Spleen (tissue), 11 donors: ENCODE measurements around the gene TMEM245. TPM values are rescaled to one million over a fixed set of nuclear protein-coding genes. Genes with fewer than 3 reads are reported as not detected.
A peak's percentile ranks its signal among the peaks of the same experiment; 100 is the strongest.

Experiments used
- DNase-seq: peaks from one replicate; pipeline ENCODE4 v3.0.0-alpha.2; 2020
- H3K27ac ChIP-seq, 8 donors: fragments of 200-600 bp; sonication (generic) in 7 of 8; 1 replicate in 4 of 8; 2 replicates in 4 of 8; pipeline versions ENCODE4 v1.5.0 to v1.8.0; 2016 to 2021; ENCODE audit warnings: inconsistent platforms in 4 of 8, mild to moderate bottlenecking in 4 of 8, moderate library complexity in 1 of 8
- H3K27me3 ChIP-seq, 7 donors: fragments of 200-600 bp; sonication (generic) in 6 of 7; replicated peaks in 1 of 7; 1 replicate in 4 of 7; 2 replicates in 3 of 7; pipeline versions ENCODE4 v1.5.0 to v1.8.0; 2016 to 2021; ENCODE audit warnings: inconsistent platforms in 3 of 7, mild to moderate bottlenecking in 1 of 7
- H3K36me3 ChIP-seq, 6 donors: fragments of 200-600 bp; sonication (generic) in 5 of 6; 1 replicate in 4 of 6; 2 replicates in 2 of 6; pipeline versions ENCODE4 v1.5.0 to v1.8.0; 2016 to 2021; ENCODE audit warnings: inconsistent platforms in 2 of 6
- H3K4me1 ChIP-seq, 6 donors: fragments of 200-600 bp; sonication (generic) in 5 of 6; 1 replicate in 3 of 6; 2 replicates in 3 of 6; pipeline versions ENCODE4 v1.5.0 to v1.8.0; 2016 to 2021; ENCODE audit warnings: inconsistent platforms in 3 of 6
- H3K4me3 ChIP-seq, 8 donors: fragments of 200-600 bp; sonication (generic) in 7 of 8; 1 replicate in 4 of 8; 2 replicates in 4 of 8; pipeline versions ENCODE4 v1.5.0 to v1.8.0; 2016 to 2021; ENCODE audit warnings: inconsistent platforms in 4 of 8, mild to moderate bottlenecking in 4 of 8, moderate library complexity in 2 of 8
- H3K9me3 ChIP-seq, 8 donors: fragments of 200-600 bp; sonication (generic) in 7 of 8; 1 replicate in 4 of 8; 2 replicates in 4 of 8; pipeline versions ENCODE4 v1.5.0 to v1.8.0; 2016 to 2021; ENCODE audit warnings: inconsistent platforms in 4 of 8
- CTCF ChIP-seq, 11 experiments: fragments of 200-600 bp in 7 of 11; fragments of 450-650 bp in 4 of 11; sonication (generic) in 4 of 11; IDR thresholded peaks in 8 of 11; conservative IDR thresholded peaks in 3 of 11; 1 replicate in 7 of 11; 2 replicates in 4 of 11; pipeline versions ENCODE4 v1.4.0 to v1.8.0; 2016 to 2021; ENCODE audit warnings: antibody characterized with exemption in 11 of 11, inconsistent platforms in 4 of 11, mild to moderate bottlenecking in 1 of 11
- POLR2A ChIP-seq, 3 donors: fragments of 450-650 bp; IDR thresholded peaks; one replicate each; pipeline ENCODE4 v1.5.1; 2017; ENCODE audit warnings: antibody characterized with exemption in 3 of 3, mild to moderate bottlenecking in 1 of 3
- POLR2AphosphoS5 ChIP-seq, 3 donors: sonication (generic); formaldehyde crosslinking; IDR thresholded peaks; one replicate each; pipeline ENCODE4 v1.5.1; 2017; ENCODE audit warnings: antibody characterized with exemption in 3 of 3
- WGBS, 5 donors: extraction: QIAGEN DNeasy Blood & Tissue Kit in 3 of 5; methylation state at CpG; one replicate each; pipeline versions ENCODE4 v1.1.5 to v1.1.7; 2013 to 2018; 5-methylcytosine and 5-hydroxymethylcytosine counted together
- intact Hi-C: fragments of 100-400 bp; cut with DNase I; formaldehyde crosslinking; loops from one replicate; pipeline ENCODE4 v1.15.0; 2023; ENCODE audit warnings: low total_unique reads
- polyA plus RNA-seq, 3 donors: library from polyadenylated mRNA; stranded (reverse); fragments of 200-250 nt; gene quantifications; one replicate each; pipeline ENCODE4 v1.2.1, GENCODE V29; 2013
- total RNA-seq, 7 donors: library from RNA; depleted of rRNA in 3 of 7; stranded (reverse); fragments of >200 nt in 3 of 7; fragmentation: NEBNext Ultra II Directional in 4 of 7; extraction: Animal tissue kit (Norgen Biotek cat#: 25700) in 4 of 7; gene quantifications; one replicate each; pipeline versions ENCODE4 v1.1.0 to v1.2.1, GENCODE V29; 2016 to 2021
- donor health status: healthy with polysubstance abuse.
- donor health status: DM: no; HTN: no; CAD: no; lungs with moderate emphysema.
- donor health status: DM: no; HTN: no; CAD: no.
- donor health status: Bipolar disorder and iron deficiency.
- donor health status: healthy.
- donor health status: DM: no; HTN: no; CAD: no.
- donor health status: DM: yes; HTN: yes; CAD: no.

The TMEM245 gene
- total and polyA plus RNA-seq, 10 donors = 3.2 to 71.6 (median 37.9) TPM

- H3K36me3 ChIP-seq = peaks cover 0 to 32% (median 5%) of the 10 kb centered on the region in 6 donors
- 71 to 86% (median 78%) methylated on average over 3 of the region's 3 CpGs for WGBS, 5 donors
- H3K9me3 ChIP-seq = no peaks in the 10 kb centered on the region
- DNase-seq = no peak
- TF ChIP-seq POLR2A (IDR thresholded peaks at IDR 0.05) (no peak), POLR2AphosphoS5 (IDR thresholded peaks at IDR 0.05) (no peak), CTCF (IDR thresholded peaks at IDR 0.05 in 8 of 11, conservative IDR thresholded peaks at IDR 0.05 in 3 of 11) (no peak)
- intact Hi-C loops = loop anchor here (10.0 kb wide), 1 partner anchor 85 kb away; the partner anchor contains the start of genes ABITRAM and ELP1
- H3K4me3 ChIP-seq = no peak overlapping the region
- peaks cover 0 to 42% (median 3%) of the 10 kb centered on the region in 6 donors for H3K4me1 ChIP-seq
- no peaks in the 10 kb centered on the region for H3K27me3 ChIP-seq
- H3K27ac ChIP-seq = peak overlapping the region in 1 of 8 donors; percentile 46
Measured at GRCh38 chr9:109019420-109019819, 100.3 kb downstream of the TMEM245 start.

GRCh38 chr9:109017493-109017892, 102.3 kb downstream of the TMEM245 start:
- TF ChIP-seq CTCF (IDR thresholded peaks at IDR 0.05 in 8 of 11, conservative IDR thresholded peaks at IDR 0.05 in 3 of 11) (no peak), POLR2AphosphoS5 (IDR thresholded peaks at IDR 0.05) (no peak), POLR2A (IDR thresholded peaks at IDR 0.05) (no peak)
- intact Hi-C loops = loop anchor here (10.0 kb wide), 1 partner anchor 83 kb away; the partner anchor contains the start of genes ABITRAM and ELP1
- H3K9me3 ChIP-seq = no peaks in the 10 kb centered on the region
- WGBS, 5 donors = 53 to 79% (median 74%) methylated on average over 6 of the region's 6 CpGs
- peaks cover 0 to 47% (median 9%) of the 10 kb centered on the region in 6 donors for H3K4me1 ChIP-seq
- H3K27me3 ChIP-seq = no peaks in the 10 kb centered on the region
- no peak overlapping the region for H3K4me3 ChIP-seq
- DNase-seq = no peak
- peaks cover 0 to 22% (median 5%) of the 10 kb centered on the region in 6 donors for H3K36me3 ChIP-seq
- H3K27ac ChIP-seq = no peak overlapping the region

GRCh38 chr9:109017061-109017460, 102.7 kb downstream of the TMEM245 start:
- H3K36me3 ChIP-seq = peaks cover 0 to 22% (median 5%) of the 10 kb centered on the region in 6 donors
- H3K9me3 ChIP-seq = no peaks in the 10 kb centered on the region
- no peak for TF ChIP-seq CTCF (IDR thresholded peaks at IDR 0.05 in 8 of 11, conservative IDR thresholded peaks at IDR 0.05 in 3 of 11)
- no peak for TF ChIP-seq POLR2A (IDR thresholded peaks at IDR 0.05)
- no peak for TF ChIP-seq POLR2AphosphoS5 (IDR thresholded peaks at IDR 0.05)
- DNase-seq = no peak
- intact Hi-C loops = loop anchor here (10.0 kb wide), 1 partner anchor 82 kb away; the partner anchor contains the start of genes ABITRAM and ELP1
- H3K4me1 ChIP-seq = peaks cover 2 to 51% (median 13%) of the 10 kb centered on the region in 6 donors
- H3K27me3 ChIP-seq = no peaks in the 10 kb centered on the region
- H3K4me3 ChIP-seq = no peak overlapping the region
- H3K27ac ChIP-seq = no peak overlapping the region

- TF ChIP-seq POLR2AphosphoS5 (IDR thresholded peaks at IDR 0.05) = no peak
- no peak for TF ChIP-seq POLR2A (IDR thresholded peaks at IDR 0.05)
- TF ChIP-seq CTCF (IDR thresholded peaks at IDR 0.05 in 8 of 11, conservative IDR thresholded peaks at IDR 0.05 in 3 of 11) = no peak
- no peak overlapping the region for H3K4me3 ChIP-seq
Measured at GRCh38 chr9:109016132-109016531, 103.6 kb downstream of the TMEM245 start.

More at GRCh38 chr9:109016132-109016531, 103.6 kb downstream of the TMEM245 start:
- no peak for DNase-seq
- intact Hi-C loops = loop anchor here (10.0 kb wide), 1 partner anchor 81 kb away; the partner anchor contains the start of genes ABITRAM and ELP1
- H3K9me3 ChIP-seq = no peaks in the 10 kb centered on the region
- peaks cover 0 to 21% (median 5%) of the 10 kb centered on the region in 6 donors for H3K36me3 ChIP-seq
- peaks cover 7 to 58% (median 21%) of the 10 kb centered on the region in 6 donors for H3K4me1 ChIP-seq
- WGBS, 5 donors = 64 to 79% (median 73%) methylated on average over 1 of the region's 1 CpG
- no peaks in the 10 kb centered on the region for H3K27me3 ChIP-seq
- no peak overlapping the region for H3K27ac ChIP-seq
